Cortex of kidney (tissue), 1 donor: ENCODE measurements around the gene ERC2.

Experiments
- DNase-seq: peaks from one replicate; lab custom pipeline; 2025; lab: John Stamatoyannopoulos, UW

ERC2 gene

GRCh38 chr3:55646121-55646520, 822.1 kb downstream of the ERC2 start:
- DNase-seq, result no peak

- DNase-seq, result no peak
Measured at GRCh38 chr3:55645422-55645821, 822.8 kb downstream of the ERC2 start.

GRCh38 chr3:55643283-55643682, 825.0 kb downstream of the ERC2 start:
- DNase-seq, result no peak

GRCh38 chr3:55641964-55642363, 826.3 kb downstream of the ERC2 start:
- DNase-seq, result no peak

GRCh38 chr3:55639896-55640765, 828.1 kb downstream of the ERC2 start:
- no peak for DNase-seq

- DNase-seq, result no peak
Measured at GRCh38 chr3:55639143-55639542, 829.1 kb downstream of the ERC2 start.

- DNase-seq, result no peak
Measured at GRCh38 chr3:55637906-55638638, 830.2 kb downstream of the ERC2 start.

- no peak for DNase-seq
Measured at GRCh38 chr3:55636300-55637195, 831.7 kb downstream of the ERC2 start.

- DNase-seq, result no peak
Measured at GRCh38 chr3:55634345-55634744, 833.9 kb downstream of the ERC2 start.

- no peak for DNase-seq
Measured at GRCh38 chr3:55633333-55633732, 834.9 kb downstream of the ERC2 start.

- DNase-seq, result no peak
Measured at GRCh38 chr3:55631766-55632331, 836.4 kb downstream of the ERC2 start.

GRCh38 chr3:55630921-55631299, 837.4 kb downstream of the ERC2 start:
- DNase-seq, result no peak

GRCh38 chr3:55630280-55630920, 837.9 kb downstream of the ERC2 start:
- DNase-seq, result no peak

- no peak for DNase-seq
Measured at GRCh38 chr3:55629432-55629831, 838.8 kb downstream of the ERC2 start.

GRCh38 chr3:55626279-55626665, 842.0 kb downstream of the ERC2 start:
- no peak for DNase-seq

GRCh38 chr3:55624238-55624637, 844.0 kb downstream of the ERC2 start:
- no peak for DNase-seq

- no peak for DNase-seq
Measured at GRCh38 chr3:55623786-55624185, 844.5 kb downstream of the ERC2 start.

- DNase-seq, result no peak
Measured at GRCh38 chr3:55622733-55623132, 845.5 kb downstream of the ERC2 start.

- DNase-seq, result no peak
Measured at GRCh38 chr3:55622116-55622515, 846.2 kb downstream of the ERC2 start.

- no peak for DNase-seq
Measured at GRCh38 chr3:55621648-55622047, 846.6 kb downstream of the ERC2 start.

- DNase-seq, result no peak
Measured at GRCh38 chr3:55621026-55621422, 847.2 kb downstream of the ERC2 start.
